Stimulated activated CD8-positive, alpha-beta memory T cell treated with anti-CD3 and anti-CD28 coated beads, Interleukin-12 subunit alpha, Interleukin-12 subunit beta, amount 100 ng/mL, for 1 hour (primary cell): ENCODE data around the gene SLC6A6.
A peak's percentile ranks its signal among the peaks of the same experiment; 100 is the strongest.

Experiments used
- DNase-seq: peaks from one replicate; pipeline ENCODE4 v3.0.0-alpha.2; 2020; ENCODE audit warnings: low read depth

Gene SLC6A6

GRCh38 chr3:14422016-14422963 lies 19.9 kb downstream of the SLC6A6 start:
- no peak for DNase-seq

- DNase-seq, result no peak
These were observed 20.9 kb downstream of the SLC6A6 start for GRCh38 chr3:14423197-14423743.

GRCh38 chr3:14423963-14424362 lies 21.6 kb downstream of the SLC6A6 start:
- no peak for DNase-seq

GRCh38 chr3:14424711-14425580 lies 22.5 kb downstream of the SLC6A6 start:
- DNase-seq, result peak; percentile 25

- no peak for DNase-seq
These were observed 23.3 kb downstream of the SLC6A6 start for GRCh38 chr3:14425581-14426304.

GRCh38 chr3:14426305-14426620 lies 23.9 kb downstream of the SLC6A6 start:
- no peak for DNase-seq

GRCh38 chr3:14428087-14429033 lies 26.0 kb downstream of the SLC6A6 start:
- DNase-seq, result no peak

GRCh38 chr3:14429237-14429636 lies 26.8 kb downstream of the SLC6A6 start:
- DNase-seq, result no peak

- DNase-seq, result no peak
These were observed 27.2 kb downstream of the SLC6A6 start for GRCh38 chr3:14429640-14430039.

GRCh38 chr3:14430053-14430452 lies 27.6 kb downstream of the SLC6A6 start:
- DNase-seq, result no peak

- no peak for DNase-seq
These were observed 28.5 kb downstream of the SLC6A6 start for GRCh38 chr3:14430706-14431451.

GRCh38 chr3:14431452-14431916 lies 29.1 kb downstream of the SLC6A6 start:
- no peak for DNase-seq

GRCh38 chr3:14431917-14432834 lies 29.8 kb downstream of the SLC6A6 start:
- peak; percentile 90 for DNase-seq

- DNase-seq, result no peak
These were observed 30.7 kb downstream of the SLC6A6 start for GRCh38 chr3:14433106-14433505.

GRCh38 chr3:14434126-14434497 lies 31.7 kb downstream of the SLC6A6 start:
- no peak for DNase-seq

GRCh38 chr3:14434498-14435151 lies 32.2 kb downstream of the SLC6A6 start:
- DNase-seq, result no peak

GRCh38 chr3:14435175-14436014 lies 33.0 kb downstream of the SLC6A6 start:
- no peak for DNase-seq

GRCh38 chr3:14436954-14437281 lies 34.5 kb downstream of the SLC6A6 start:
- DNase-seq, result no peak
